HuH-7 (cell line): ENCODE results near the gene PHYHIPL.
A peak's percentile ranks its signal among the peaks of the same experiment; 100 is the strongest.

Experiments used
- DNase-seq: peaks from one replicate; pipeline ENCODE4 v3.0.0; 2011; ENCODE audit warnings: low spot score

The PHYHIPL gene

GRCh38 chr10:59257224-59257623 lies 80.8 kb downstream of the PHYHIPL start:
- no peak for DNase-seq

- no peak for DNase-seq
Measured at GRCh38 chr10:59258890-59259289, 82.4 kb downstream of the PHYHIPL start.

- peak; percentile 3 for DNase-seq
Measured at GRCh38 chr10:59265141-59265540, 88.7 kb downstream of the PHYHIPL start.

GRCh38 chr10:59266321-59266720 lies 89.9 kb downstream of the PHYHIPL start:
- no peak for DNase-seq

GRCh38 chr10:59268460-59268859 lies 92.0 kb downstream of the PHYHIPL start:
- no peak for DNase-seq

GRCh38 chr10:59269651-59270050 lies 93.2 kb downstream of the PHYHIPL start:
- no peak for DNase-seq

GRCh38 chr10:59270492-59270891 lies 94.0 kb downstream of the PHYHIPL start:
- no peak for DNase-seq

- DNase-seq = no peak
Measured at GRCh38 chr10:59271160-59271559, 94.7 kb downstream of the PHYHIPL start.

GRCh38 chr10:59272061-59272460 lies 95.6 kb downstream of the PHYHIPL start:
- no peak for DNase-seq

GRCh38 chr10:59273445-59273844 lies 97.0 kb downstream of the PHYHIPL start:
- no peak for DNase-seq

- no peak for DNase-seq
Measured at GRCh38 chr10:59276133-59276532, 99.7 kb downstream of the PHYHIPL start.

GRCh38 chr10:59276919-59277318 lies 100.5 kb downstream of the PHYHIPL start:
- no peak for DNase-seq

- DNase-seq = no peak
Measured at GRCh38 chr10:59279476-59279875, 103.0 kb downstream of the PHYHIPL start.

GRCh38 chr10:59279991-59280505 lies 103.6 kb downstream of the PHYHIPL start:
- DNase-seq = no peak

GRCh38 chr10:59281861-59282260 lies 105.4 kb downstream of the PHYHIPL start:
- DNase-seq = no peak

GRCh38 chr10:59283456-59284091 lies 107.1 kb downstream of the PHYHIPL start:
- no peak for DNase-seq

- DNase-seq = no peak
Measured at GRCh38 chr10:59284118-59284975, 107.9 kb downstream of the PHYHIPL start.

GRCh38 chr10:59285073-59285472 lies 108.6 kb downstream of the PHYHIPL start:
- no peak for DNase-seq

GRCh38 chr10:59285848-59286247 lies 109.4 kb downstream of the PHYHIPL start:
- DNase-seq = no peak

GRCh38 chr10:59287587-59288255 lies 111.3 kb downstream of the PHYHIPL start:
- DNase-seq = no peak

- DNase-seq = no peak
Measured at GRCh38 chr10:59289853-59290252, 113.4 kb downstream of the PHYHIPL start.

GRCh38 chr10:59290448-59290847 lies 114.0 kb downstream of the PHYHIPL start:
- DNase-seq = no peak
